GM12875 (cell line): ENCODE data around the gene RAPGEF5.
A peak's percentile ranks its signal among the peaks of the same experiment; 100 is the strongest.

ENCODE experiments used
- H3K4me3 ChIP-seq: one replicate; pipeline ENCODE4 v1.5.1; 2011; ENCODE audit warnings: low read depth, low read length, control low read depth
- TF ChIP-seq, protein P1 (sequence below): IDR thresholded peaks from 2 replicates; pipeline ENCODE4 v1.5.1; 2011; ENCODE audit warnings: low read depth, mild to moderate bottlenecking, control low read depth, inconsistent platforms, low read length, moderate library complexity, borderline replicate concordance; ENCODE audit not compliant: insufficient read depth

Gene RAPGEF5

DNA sequence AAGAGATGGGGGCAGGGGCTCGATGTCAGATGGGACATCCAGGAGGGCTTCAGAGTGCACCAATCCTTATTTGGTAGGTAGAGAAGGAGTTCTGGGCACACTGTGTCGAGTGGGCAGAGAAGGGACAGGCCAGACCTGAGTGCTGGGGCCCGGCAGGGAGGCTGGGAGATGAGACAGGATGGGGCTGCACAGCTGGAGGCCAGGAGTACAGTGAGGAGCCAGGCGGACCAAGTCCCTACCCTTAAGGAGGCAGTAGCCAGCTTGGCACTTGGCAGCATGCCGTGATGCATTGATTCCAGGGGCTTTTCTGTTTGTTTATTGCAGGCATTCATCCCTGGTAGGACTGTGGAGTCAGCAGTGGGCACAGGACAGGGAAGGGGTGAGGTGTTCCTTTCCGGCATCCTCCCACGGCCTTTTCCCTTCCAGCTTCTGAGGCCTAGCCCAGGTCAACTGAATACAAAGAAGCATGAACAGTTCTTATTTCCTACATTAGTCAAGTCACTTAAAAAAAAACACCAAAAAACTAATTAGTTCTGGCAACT, 242.4 kb downstream of the RAPGEF5 start:
- TF ChIP-seq, protein P1, sequence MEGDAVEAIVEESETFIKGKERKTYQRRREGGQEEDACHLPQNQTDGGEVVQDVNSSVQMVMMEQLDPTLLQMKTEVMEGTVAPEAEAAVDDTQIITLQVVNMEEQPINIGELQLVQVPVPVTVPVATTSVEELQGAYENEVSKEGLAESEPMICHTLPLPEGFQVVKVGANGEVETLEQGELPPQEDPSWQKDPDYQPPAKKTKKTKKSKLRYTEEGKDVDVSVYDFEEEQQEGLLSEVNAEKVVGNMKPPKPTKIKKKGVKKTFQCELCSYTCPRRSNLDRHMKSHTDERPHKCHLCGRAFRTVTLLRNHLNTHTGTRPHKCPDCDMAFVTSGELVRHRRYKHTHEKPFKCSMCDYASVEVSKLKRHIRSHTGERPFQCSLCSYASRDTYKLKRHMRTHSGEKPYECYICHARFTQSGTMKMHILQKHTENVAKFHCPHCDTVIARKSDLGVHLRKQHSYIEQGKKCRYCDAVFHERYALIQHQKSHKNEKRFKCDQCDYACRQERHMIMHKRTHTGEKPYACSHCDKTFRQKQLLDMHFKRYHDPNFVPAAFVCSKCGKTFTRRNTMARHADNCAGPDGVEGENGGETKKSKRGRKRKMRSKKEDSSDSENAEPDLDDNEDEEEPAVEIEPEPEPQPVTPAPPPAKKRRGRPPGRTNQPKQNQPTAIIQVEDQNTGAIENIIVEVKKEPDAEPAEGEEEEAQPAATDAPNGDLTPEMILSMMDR: no peak
- no peak overlapping the region for H3K4me3 ChIP-seq

DNA sequence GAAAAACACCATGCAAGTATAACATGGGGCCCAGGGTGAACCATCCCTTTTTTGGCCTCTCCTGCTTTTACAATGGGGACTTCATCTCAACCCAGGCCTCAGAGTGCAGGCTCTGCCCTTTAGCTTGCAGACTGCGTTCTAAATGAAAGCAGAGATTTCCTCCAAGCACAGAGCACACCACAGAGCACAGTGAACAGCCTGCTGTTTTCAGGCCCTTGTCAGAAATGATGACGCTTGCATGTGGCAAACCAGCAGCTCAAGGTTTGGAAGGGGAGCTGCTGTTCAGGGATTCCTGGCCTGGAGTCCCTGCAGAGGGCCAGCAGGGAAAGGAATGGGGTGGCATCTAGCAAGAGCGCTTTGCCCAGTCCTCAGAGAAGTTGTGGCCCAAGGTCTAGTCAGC, 243.9 kb downstream of the RAPGEF5 start:
- TF ChIP-seq, protein P1: no peak
- no peak overlapping the region for H3K4me3 ChIP-seq

DNA sequence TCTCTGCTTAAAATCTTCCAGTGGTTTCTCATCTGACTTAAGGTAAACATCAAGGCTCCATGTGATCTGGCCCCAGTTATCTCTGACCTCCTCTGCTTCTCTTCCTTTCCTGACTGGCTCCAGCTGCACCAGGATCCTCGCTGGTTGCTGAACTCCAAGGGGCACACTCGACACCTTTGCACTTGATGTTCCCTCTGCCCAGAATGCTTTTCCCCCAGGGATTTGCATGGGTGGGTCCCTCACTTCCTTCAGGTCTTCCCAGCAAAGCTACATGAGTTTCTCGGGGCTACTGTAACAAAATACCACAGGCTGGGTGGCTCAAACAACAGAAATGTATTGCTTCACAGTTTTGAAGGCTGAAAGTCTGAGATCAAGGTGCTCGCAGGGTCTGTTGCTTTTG, 245.3 kb downstream of the RAPGEF5 start:
- H3K4me3 ChIP-seq: no peak overlapping the region
- TF ChIP-seq, protein P1: no peak

DNA sequence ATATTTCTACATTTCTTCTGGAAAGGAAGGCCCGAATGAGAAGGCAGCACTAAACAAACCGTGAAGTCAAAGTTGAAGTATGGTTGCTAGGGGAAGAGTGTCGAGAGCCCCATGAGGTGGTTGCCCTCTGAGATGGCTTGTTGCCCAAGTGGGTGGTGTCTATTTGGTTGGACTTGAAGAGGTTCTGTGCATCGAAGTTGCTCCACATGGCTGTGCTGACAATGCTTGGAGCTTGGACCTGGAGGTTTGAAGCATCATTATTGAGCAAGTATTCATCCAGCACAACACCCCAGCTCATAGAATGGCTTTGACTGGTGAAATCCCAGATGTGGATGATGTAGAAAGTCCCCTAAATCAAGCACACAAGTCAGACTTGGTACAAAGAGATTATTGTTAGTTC, 246.1 kb downstream of the RAPGEF5 start:
- no peak overlapping the region for H3K4me3 ChIP-seq

DNA sequence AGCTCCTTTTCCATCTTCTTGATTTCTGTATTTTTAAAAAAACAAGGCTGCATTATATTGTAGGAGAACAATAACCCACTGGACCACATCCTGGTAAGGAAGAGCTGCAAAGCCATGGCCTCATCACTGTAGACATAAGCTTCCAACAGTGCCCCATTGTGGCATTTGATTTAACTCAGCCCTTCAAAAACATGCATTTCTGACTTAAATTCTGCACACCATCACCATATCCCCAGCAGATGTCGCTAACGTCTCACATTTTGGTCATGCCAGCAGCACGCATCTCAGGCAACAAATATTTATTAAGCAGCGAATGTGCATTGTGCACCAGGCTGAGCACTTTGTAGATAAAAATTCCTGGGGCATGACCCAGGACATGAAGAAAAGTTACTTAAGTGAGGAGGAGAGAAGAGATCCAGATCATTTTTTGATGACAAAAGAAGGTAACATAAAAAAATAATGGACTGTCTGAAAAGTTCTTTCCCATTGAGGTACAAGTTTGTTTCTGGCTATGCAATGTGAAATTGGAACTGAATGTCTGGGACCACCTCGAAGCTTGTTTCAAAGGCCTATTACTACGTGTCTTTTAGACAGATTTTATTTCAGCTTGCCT, 246.6 kb downstream of the RAPGEF5 start:
- no peak overlapping the region for H3K4me3 ChIP-seq
- TF ChIP-seq, protein P1: peak; percentile 56

More for the DNA sequence above, 246.1 kb downstream of the RAPGEF5 start:
- TF ChIP-seq, protein P1: no peak

DNA sequence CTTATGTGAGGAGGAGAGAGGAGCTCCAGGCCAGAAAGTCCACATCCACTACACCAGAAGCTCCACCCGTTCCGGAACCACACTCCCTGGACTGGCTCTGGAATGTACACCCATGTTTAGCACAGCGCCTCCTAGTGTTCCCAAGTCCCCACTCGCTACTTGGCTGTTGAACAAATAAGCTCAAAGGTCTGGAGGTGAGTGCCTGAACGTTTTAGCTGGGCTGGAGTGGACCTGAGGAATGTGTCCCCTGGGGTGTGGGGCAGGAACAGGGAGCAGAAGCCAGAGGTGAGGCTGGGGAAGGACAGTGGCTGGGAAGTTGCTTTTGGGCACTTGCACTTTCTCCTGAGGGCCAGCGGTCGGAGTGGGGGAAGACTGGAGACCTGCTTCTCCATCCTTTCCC, 247.2 kb downstream of the RAPGEF5 start:
- H3K4me3 ChIP-seq: no peak overlapping the region
- TF ChIP-seq, protein P1: peak; percentile 71

DNA sequence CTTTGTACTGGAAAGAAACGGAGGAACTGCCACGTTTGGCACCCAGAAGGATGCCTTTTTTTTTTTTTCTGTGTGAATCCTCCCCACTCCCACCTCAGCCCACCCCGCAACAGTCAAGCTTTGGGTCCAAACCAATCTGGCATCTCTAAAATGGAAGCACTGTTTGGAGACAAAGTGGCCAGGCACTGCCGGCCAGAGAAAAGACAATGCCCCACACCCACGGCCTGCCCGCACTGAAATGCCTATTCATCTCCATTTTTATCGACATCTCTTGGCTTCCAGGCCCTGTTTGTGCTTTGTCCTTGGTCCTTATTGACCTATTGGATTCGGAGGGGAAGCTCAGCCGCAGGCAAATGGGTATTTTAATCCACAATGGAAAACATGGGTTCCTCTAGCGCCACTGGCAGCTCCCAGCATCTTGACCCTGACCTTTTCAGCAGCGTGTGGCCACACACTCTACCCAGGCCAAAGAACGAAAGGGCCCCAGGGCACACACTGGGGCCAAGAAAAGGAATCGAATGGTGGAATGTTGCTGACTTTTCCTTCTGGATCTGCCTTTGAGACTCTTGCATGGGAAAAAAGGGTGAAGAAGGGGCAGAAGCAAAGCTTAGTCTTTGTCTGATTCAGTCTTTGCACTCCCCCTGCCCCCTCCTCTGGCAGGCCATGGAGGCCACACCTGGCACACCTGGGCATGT, 248.7 kb downstream of the RAPGEF5 start:
- TF ChIP-seq, protein P1: no peak
- no peak overlapping the region for H3K4me3 ChIP-seq
